CD8-positive, alpha-beta memory T cell (primary cell): ENCODE results near the gene SIDT1. TPM values are rescaled to one million over a fixed set of nuclear protein-coding genes. Genes with fewer than 3 reads are reported as not detected.

Experiments used
- CTCF ChIA-PET: fragments of 350-600 bp; sonication (Branson Sonifier 250); formaldehyde crosslinking; loops from one replicate; lab custom pipeline; 2021; ENCODE audit warnings: antibody characterized with exemption; lab: Charles Lee
- POLR2A ChIA-PET: fragments of 350-600 bp; sonication (Branson Sonifier 250); formaldehyde crosslinking; loops from one replicate; lab custom pipeline; 2021; ENCODE audit warnings: antibody characterized with exemption; lab: Charles Lee
- DNase-seq, 5 donors: peaks; one replicate each; pipeline versions ENCODE4 v3.0.0 to v3.0.0-alpha.2; 2020 to 2022; ENCODE audit warnings: mixed read lengths in 1 of 5
- H3K27ac ChIP-seq: one replicate; pipeline ENCODE4 v1.7.0; 2013; ENCODE audit warnings: low read depth, mild to moderate bottlenecking, low read length, moderate library complexity
- H3K27me3 ChIP-seq: 2 replicates; pipeline ENCODE4 v1.7.0; 2013; ENCODE audit warnings: low read length, mild to moderate bottlenecking; ENCODE audit not compliant: insufficient read depth, poor library complexity, severe bottlenecking
- H3K36me3 ChIP-seq: 2 replicates; pipeline ENCODE4 v1.7.0; 2013; ENCODE audit warnings: mild to moderate bottlenecking, low read length, moderate library complexity; ENCODE audit not compliant: insufficient read depth
- H3K4me1 ChIP-seq: 2 replicates; pipeline ENCODE4 v1.7.0; 2013; ENCODE audit warnings: mild to moderate bottlenecking, low read length, moderate library complexity; ENCODE audit not compliant: insufficient read depth
- H3K4me3 ChIP-seq: 2 replicates; pipeline ENCODE4 v1.7.0; 2013; ENCODE audit warnings: mild to moderate bottlenecking, low read length
- H3K9me3 ChIP-seq: 2 replicates; pipeline ENCODE4 v1.7.0; 2013; ENCODE audit warnings: mild to moderate bottlenecking, low read length
- H3K27ac Mint-ChIP-seq, 8 donors: one replicate each; pipeline ENCODE4 v1.8.0; 2020 to 2021; ENCODE audit warnings: mixed read lengths in 8 of 8, mild to moderate bottlenecking in 6 of 8, inconsistent platforms in 3 of 8, moderate library complexity in 3 of 8
- H3K27me3 Mint-ChIP-seq, 2 donors: one replicate each; pipeline ENCODE4 v1.8.0; 2020 to 2021; ENCODE audit warnings: mixed read lengths in 2 of 2, mild to moderate bottlenecking in 1 of 2, moderate library complexity in 1 of 2
- H3K36me3 Mint-ChIP-seq, 3 donors: one replicate each; pipeline ENCODE4 v1.8.0; 2020 to 2021; ENCODE audit warnings: mixed read lengths in 3 of 3, inconsistent platforms in 1 of 3, mild to moderate bottlenecking in 1 of 3
- H3K4me1 Mint-ChIP-seq, 3 donors: one replicate each; pipeline ENCODE4 v1.8.0; 2020 to 2021; ENCODE audit warnings: mixed read lengths in 3 of 3, inconsistent platforms in 1 of 3, mild to moderate bottlenecking in 1 of 3
- H3K4me3 Mint-ChIP-seq, 7 donors: one replicate each; pipeline ENCODE4 v1.8.0; 2020 to 2021; ENCODE audit warnings: mixed read lengths in 7 of 7, mild to moderate bottlenecking in 6 of 7, moderate library complexity in 4 of 7, inconsistent platforms in 2 of 7
- H3K9me3 Mint-ChIP-seq, 5 donors: one replicate each; pipeline ENCODE4 v1.8.0; 2020 to 2022; ENCODE audit warnings: mixed read lengths in 5 of 5, mild to moderate bottlenecking in 3 of 5, moderate library complexity in 2 of 5, inconsistent platforms in 1 of 5
- polyA plus RNA-seq: library from polyadenylated mRNA; unstranded; fragments of 300-500 nt; fragmentation: Illumina TruSeq; gene quantifications from one replicate; pipeline ENCODE4 v1.2.3, GENCODE V29; 2021
- total RNA-seq, 2 experiments: library from RNA; stranded (reverse); gene quantifications; one replicate each; pipeline ENCODE4 v1.2.3, GENCODE V29; 2021

The SIDT1 gene
- total and polyA plus RNA-seq, 3 experiments from 2014 or later, result 14.8 to 23.9 (median 16.6) TPM

GRCh38 chr3:113625834-113626233 lies 93.5 kb downstream of the SIDT1 start:
- Histone ChIP-seq H3K9me3 (no peaks in the 10 kb centered on the region), H3K4me1 (no peaks in the 10 kb centered on the region), H3K27ac (no peak overlapping the region), H3K4me3 (no peak overlapping the region), H3K27me3 (no peaks in the 10 kb centered on the region), H3K36me3 (peaks cover 22% of the 10 kb centered on the region)
- POLR2A ChIA-PET, result no interaction called here
- no peaks in the 10 kb centered on the region for H3K27me3 Mint-ChIP-seq
- CTCF ChIA-PET, result no interaction called here
- no peaks in the 10 kb centered on the region for H3K4me1 Mint-ChIP-seq
- peaks cover 24 to 84% (median 37%) of the 10 kb centered on the region in 3 donors for H3K36me3 Mint-ChIP-seq
- H3K9me3 Mint-ChIP-seq, result no peaks in the 10 kb centered on the region
- no peak overlapping the region for H3K4me3 Mint-ChIP-seq
- no peak for DNase-seq
- peak overlapping the region in 1 of 8 donors; percentile 40 for H3K27ac Mint-ChIP-seq

GRCh38 chr3:113626503-113627371 lies 94.4 kb downstream of the SIDT1 start:
- no peak overlapping the region for H3K4me3 Mint-ChIP-seq
- H3K9me3 Mint-ChIP-seq, result no peaks in the 10 kb centered on the region
- ChIA-PET POLR2A (no interaction called here), CTCF (no interaction called here)
- H3K27me3 Mint-ChIP-seq, result no peaks in the 10 kb centered on the region
- H3K27ac ChIP-seq, result no peak overlapping the region
- no peak overlapping the region for H3K4me3 ChIP-seq
- H3K36me3 ChIP-seq, result peaks cover 17% of the 10 kb centered on the region
- no peaks in the 10 kb centered on the region for H3K4me1 ChIP-seq
- H3K27ac Mint-ChIP-seq, result peak overlapping the region in 3 of 8 donors; percentile 9 to 64 (median 14)
- DNase-seq, result no peak
- H3K9me3 ChIP-seq, result no peaks in the 10 kb centered on the region
- no peaks in the 10 kb centered on the region for H3K27me3 ChIP-seq
- H3K36me3 Mint-ChIP-seq, result peaks cover 21 to 80% (median 36%) of the 10 kb centered on the region in 3 donors
- H3K4me1 Mint-ChIP-seq, result no peaks in the 10 kb centered on the region

- Mint-ChIP-seq H3K36me3 (peaks cover 21 to 72% (median 36%) of the 10 kb centered on the region in 3 donors), H3K27me3 (no peaks in the 10 kb centered on the region), H3K4me1 (no peaks in the 10 kb centered on the region), H3K27ac (peak overlapping the region in 2 of 8 donors; percentile 36 to 78), H3K9me3 (no peaks in the 10 kb centered on the region), H3K4me3 (no peak overlapping the region)
- Histone ChIP-seq H3K27ac (no peak overlapping the region), H3K36me3 (peaks cover 17% of the 10 kb centered on the region), H3K9me3 (no peaks in the 10 kb centered on the region), H3K4me1 (no peaks in the 10 kb centered on the region), H3K27me3 (no peaks in the 10 kb centered on the region), H3K4me3 (no peak overlapping the region)
- ChIA-PET CTCF (no interaction called here), POLR2A (no interaction called here)
- DNase-seq, result no peak
Observed at GRCh38 chr3:113628316-113628715, 96.0 kb downstream of the SIDT1 start.

GRCh38 chr3:113628788-113629187 lies 96.4 kb downstream of the SIDT1 start:
- Mint-ChIP-seq H3K36me3 (peaks cover 19 to 67% (median 34%) of the 10 kb centered on the region in 3 donors), H3K9me3 (no peaks in the 10 kb centered on the region), H3K27me3 (no peaks in the 10 kb centered on the region), H3K4me1 (no peaks in the 10 kb centered on the region), H3K27ac (no peak overlapping the region), H3K4me3 (no peak overlapping the region)
- H3K27ac ChIP-seq, result no peak overlapping the region
- H3K4me1 ChIP-seq, result no peaks in the 10 kb centered on the region
- H3K9me3 ChIP-seq, result no peaks in the 10 kb centered on the region
- H3K27me3 ChIP-seq, result no peaks in the 10 kb centered on the region
- no peak for DNase-seq
- peaks cover 12% of the 10 kb centered on the region for H3K36me3 ChIP-seq
- H3K4me3 ChIP-seq, result no peak overlapping the region
- POLR2A ChIA-PET, result no interaction called here
- CTCF ChIA-PET, result no interaction called here

GRCh38 chr3:113629584-113630421 lies 97.4 kb downstream of the SIDT1 start:
- Mint-ChIP-seq H3K4me1 (no peaks in the 10 kb centered on the region), H3K36me3 (peaks cover 13 to 57% (median 26%) of the 10 kb centered on the region in 3 donors), H3K27me3 (no peaks in the 10 kb centered on the region), H3K9me3 (no peaks in the 10 kb centered on the region), H3K4me3 (no peak overlapping the region), H3K27ac (peak overlapping the region in 2 of 8 donors; percentile 21 to 37)
- no peaks in the 10 kb centered on the region for H3K9me3 ChIP-seq
- ChIA-PET POLR2A (no interaction called here), CTCF (no interaction called here)
- H3K4me1 ChIP-seq, result no peaks in the 10 kb centered on the region
- H3K27ac ChIP-seq, result no peak overlapping the region
- no peak overlapping the region for H3K4me3 ChIP-seq
- DNase-seq, result no peak
- H3K27me3 ChIP-seq, result no peaks in the 10 kb centered on the region
- H3K36me3 ChIP-seq, result peaks cover 12% of the 10 kb centered on the region

GRCh38 chr3:113630956-113631542 lies 98.7 kb downstream of the SIDT1 start:
- Mint-ChIP-seq H3K4me3 (no peak overlapping the region), H3K27ac (peak overlapping the region in 2 of 8 donors; percentile 32 to 54)

GRCh38 chr3:113631573-113631972 lies 99.2 kb downstream of the SIDT1 start:
- Histone ChIP-seq H3K9me3 (no peaks in the 10 kb centered on the region), H3K4me3 (no peak overlapping the region), H3K27me3 (no peaks in the 10 kb centered on the region), H3K4me1 (no peaks in the 10 kb centered on the region), H3K27ac (no peak overlapping the region), H3K36me3 (peaks cover 8% of the 10 kb centered on the region)
- Mint-ChIP-seq H3K9me3 (no peaks in the 10 kb centered on the region), H3K4me3 (no peak overlapping the region), H3K27ac (peak overlapping the region in 1 of 8 donors; percentile 11), H3K27me3 (no peaks in the 10 kb centered on the region), H3K36me3 (peaks cover 0 to 41% (median 14%) of the 10 kb centered on the region in 3 donors), H3K4me1 (no peaks in the 10 kb centered on the region)
- POLR2A ChIA-PET, result no interaction called here
- CTCF ChIA-PET, result interaction anchor here (1.2 kb wide), 1 partner anchor 138 kb away, joined by 3 read pairs; no protein-coding TSS in a partner anchor
- no peak for DNase-seq

More at GRCh38 chr3:113630956-113631542, 98.7 kb downstream of the SIDT1 start:
- Mint-ChIP-seq H3K27me3 (no peaks in the 10 kb centered on the region), H3K9me3 (no peaks in the 10 kb centered on the region), H3K4me1 (no peaks in the 10 kb centered on the region), H3K36me3 (peaks cover 2 to 46% (median 19%) of the 10 kb centered on the region in 3 donors)
- Histone ChIP-seq H3K36me3 (peaks cover 8% of the 10 kb centered on the region), H3K9me3 (no peaks in the 10 kb centered on the region), H3K27me3 (no peaks in the 10 kb centered on the region), H3K4me3 (no peak overlapping the region), H3K4me1 (no peaks in the 10 kb centered on the region), H3K27ac (no peak overlapping the region)
- POLR2A ChIA-PET, result no interaction called here
- CTCF ChIA-PET, result interaction anchor here (1.2 kb wide), 1 partner anchor 138 kb away, joined by 3 read pairs; no protein-coding TSS in a partner anchor
- no peak for DNase-seq
